Measurements from ENCODE around the gene FRS3. TPM values are rescaled to one million over a fixed set of nuclear protein-coding genes. Genes with fewer than 3 reads are reported as not detected.

Gene FRS3
- total RNA-seq, 1 experiment from 2014 or later: 4.3 TPM

DNA sequence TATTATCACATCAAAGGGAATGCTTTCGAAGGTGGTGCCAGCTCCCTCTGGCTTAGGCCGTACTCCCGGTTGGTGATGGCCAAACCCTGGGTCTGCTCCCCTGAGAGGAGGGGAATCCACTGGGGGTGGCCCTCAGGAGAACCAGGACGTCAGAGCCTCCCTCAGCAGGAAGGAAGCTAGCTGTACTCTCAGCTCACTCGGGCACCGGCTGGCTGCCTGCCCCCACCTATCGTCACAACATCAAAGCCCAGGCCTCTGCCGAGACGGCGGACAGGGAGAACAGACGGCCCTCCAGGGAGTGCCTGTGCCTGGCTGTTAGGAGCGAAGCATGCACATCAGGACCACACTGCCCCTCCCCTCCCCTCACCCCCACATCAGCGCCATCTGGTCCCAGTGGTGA, 23.3 kb downstream of the FRS3 start:
- no peaks in the 10 kb centered on the region for H3K9me3 ChIP-seq
- no peaks in the 10 kb centered on the region for H3K27me3 ChIP-seq (replicated peaks; ENCODE audit: control insufficient read depth, insufficient read depth, low read length)
- Mint-ChIP-seq H3K4me1 (ENCODE audit: low read depth, unreplicated experiment) (peaks cover 26% of the 10 kb centered on the region), H3K4me3 (ENCODE audit: unreplicated experiment) (no peak overlapping the region), H3K27ac (ENCODE audit: unreplicated experiment) (no peak overlapping the region), H3K36me3 (ENCODE audit: insufficient read depth, unreplicated experiment) (no peaks in the 10 kb centered on the region), H3K27me3 (ENCODE audit: insufficient read depth, unreplicated experiment) (no peaks in the 10 kb centered on the region), H3K9me3 (ENCODE audit: unreplicated experiment) (no peaks in the 10 kb centered on the region)
- DNase-seq: no peak
- TF ChIP-seq CTCF (IDR thresholded peaks at IDR 0.05; ENCODE audit: insufficient read depth in 1 of 2, low read depth in 1 of 2, low read length in 1 of 2, severe bottlenecking in 1 of 2, unreplicated experiment in 1 of 2): no peak
- no TSS peak for BruUV-seq (replicated peaks)
- H3K4me3 ChIP-seq (ENCODE audit: low read depth, low read length): no peak overlapping the region
- POLR2A ChIA-PET: no interaction called here
- CTCF ChIA-PET: no interaction called here
- H3K4me1 ChIP-seq: peaks cover 14% of the 10 kb centered on the region
- H3K36me3 ChIP-seq (ENCODE audit: control insufficient read depth, insufficient read depth, low read length): no peaks in the 10 kb centered on the region
- intact Hi-C loops (cut with micrococcal nuclease; ENCODE audit: unreplicated experiment): no loop called here

DNA sequence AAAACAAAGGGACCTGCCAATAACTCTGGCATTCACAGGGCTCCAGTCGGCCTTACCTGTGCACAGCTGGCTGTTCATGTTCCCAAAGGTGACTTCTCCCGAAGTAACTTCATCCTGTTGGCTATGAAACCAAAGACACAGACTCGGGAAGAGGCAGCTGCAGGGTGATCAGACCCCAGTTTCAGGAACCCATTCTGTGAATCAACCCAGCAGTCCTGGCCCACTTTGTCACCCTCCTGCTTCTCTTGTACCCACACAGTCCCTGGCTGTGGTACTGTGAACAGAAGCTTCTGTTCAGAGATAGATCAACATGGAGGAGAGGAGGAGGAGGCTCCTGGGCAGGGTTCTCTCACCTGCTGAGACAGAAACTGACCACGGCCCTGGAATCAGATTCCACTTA, 23.8 kb downstream of the FRS3 start:
- no TSS peak for BruUV-seq (replicated peaks)
- H3K27ac Mint-ChIP-seq (ENCODE audit: unreplicated experiment): no peak overlapping the region
- DNase-seq: no peak
- intact Hi-C loops (cut with micrococcal nuclease; ENCODE audit: unreplicated experiment): no loop called here
- no peak overlapping the region for H3K4me3 ChIP-seq (ENCODE audit: low read depth, low read length)
- H3K36me3 ChIP-seq (ENCODE audit: control insufficient read depth, insufficient read depth, low read length): no peaks in the 10 kb centered on the region
- H3K4me1 ChIP-seq: peaks cover 14% of the 10 kb centered on the region
- H3K27me3 Mint-ChIP-seq (ENCODE audit: insufficient read depth, unreplicated experiment): no peaks in the 10 kb centered on the region
- no peaks in the 10 kb centered on the region for H3K27me3 ChIP-seq (replicated peaks; ENCODE audit: control insufficient read depth, insufficient read depth, low read length)
- TF ChIP-seq CTCF (IDR thresholded peaks at IDR 0.05; ENCODE audit: insufficient read depth in 1 of 2, low read depth in 1 of 2, low read length in 1 of 2, severe bottlenecking in 1 of 2, unreplicated experiment in 1 of 2): no peak
- H3K36me3 Mint-ChIP-seq (ENCODE audit: insufficient read depth, unreplicated experiment): no peaks in the 10 kb centered on the region
- CTCF ChIA-PET: no interaction called here
- H3K9me3 ChIP-seq: no peaks in the 10 kb centered on the region
- H3K4me1 Mint-ChIP-seq (ENCODE audit: low read depth, unreplicated experiment): peaks cover 26% of the 10 kb centered on the region
- H3K4me3 Mint-ChIP-seq (ENCODE audit: unreplicated experiment): no peak overlapping the region
- POLR2A ChIA-PET: no interaction called here
- no peaks in the 10 kb centered on the region for H3K9me3 Mint-ChIP-seq (ENCODE audit: unreplicated experiment)

GRCh38 chr6:41750374-41750773, 29.3 kb downstream of the FRS3 start:
- no peaks in the 10 kb centered on the region for H3K27me3 ChIP-seq (replicated peaks; ENCODE audit: control insufficient read depth, insufficient read depth, low read length)
- H3K4me3 ChIP-seq (ENCODE audit: low read depth, low read length): no peak overlapping the region
- Mint-ChIP-seq H3K4me1 (ENCODE audit: low read depth, unreplicated experiment) (peaks cover 19% of the 10 kb centered on the region), H3K27ac (ENCODE audit: unreplicated experiment) (no peak overlapping the region), H3K36me3 (ENCODE audit: insufficient read depth, unreplicated experiment) (no peaks in the 10 kb centered on the region), H3K9me3 (ENCODE audit: unreplicated experiment) (no peaks in the 10 kb centered on the region), H3K4me3 (ENCODE audit: unreplicated experiment) (no peak overlapping the region), H3K27me3 (ENCODE audit: insufficient read depth, unreplicated experiment) (no peaks in the 10 kb centered on the region)
- POLR2A ChIA-PET: no interaction called here
- BruUV-seq (replicated peaks): no TSS peak
- peaks cover 13% of the 10 kb centered on the region for H3K4me1 ChIP-seq
- CTCF ChIA-PET: no interaction called here
- no peak for TF ChIP-seq CTCF (IDR thresholded peaks at IDR 0.05; ENCODE audit: insufficient read depth in 1 of 2, low read depth in 1 of 2, low read length in 1 of 2, severe bottlenecking in 1 of 2, unreplicated experiment in 1 of 2)
- DNase-seq: no peak
- H3K9me3 ChIP-seq: no peaks in the 10 kb centered on the region
- intact Hi-C loops (cut with micrococcal nuclease; ENCODE audit: unreplicated experiment): no loop called here
- H3K36me3 ChIP-seq (ENCODE audit: control insufficient read depth, insufficient read depth, low read length): no peaks in the 10 kb centered on the region
